ENCODE measurements around the gene ANKS1B. TPM values are rescaled to one million over a fixed set of nuclear protein-coding genes. Genes with fewer than 3 reads are reported as not detected.

Gene ANKS1B
- total and polyA plus RNA-seq, 11 donors, result 0.62 to 5.8 (median 1.8) TPM

GRCh38 chr12:98997899-98998298 lies 986.8 kb downstream of the ANKS1B start:
- H3K9me3 ChIP-seq, result no peaks in the 10 kb centered on the region
- ATAC-seq (peak; percentile 37 to 75 (median 64)), DNase-seq (no peak)
- TF ChIP-seq POLR2A (IDR thresholded peaks at IDR 0.05), result no peak
- no peak for TF ChIP-seq CTCF (IDR thresholded peaks at IDR 0.05)
- H3K4me3 ChIP-seq, result no peak overlapping the region
- H3K27me3 ChIP-seq, result no peaks in the 10 kb centered on the region
- H3K27ac ChIP-seq, result no peak overlapping the region
- WGBS, 4 donors, result 49 to 66% (median 60%) methylated on average over 1 of the region's 1 CpG
- no peaks in the 10 kb centered on the region for H3K4me1 ChIP-seq
- no peaks in the 10 kb centered on the region for H3K36me3 ChIP-seq
- intact Hi-C loops (cut with DNase I), result loop anchor here (2.0 to 10.0 kb wide), 8 partner anchors 263 to 433 kb away; no protein-coding TSS in a partner anchor

- Histone ChIP-seq H3K27ac (no peak overlapping the region), H3K9me3 (peaks cover 0 to 9% (median 0%) of the 10 kb centered on the region in 12 donors), H3K36me3 (no peaks in the 10 kb centered on the region), H3K4me3 (no peak overlapping the region), H3K4me1 (no peaks in the 10 kb centered on the region), H3K27me3 (no peaks in the 10 kb centered on the region)
- intact Hi-C loops (cut with DNase I), result loop anchor here in 6 of 10 donors (10.0 kb wide), 5 partner anchors 256 to 426 kb away; no protein-coding TSS in a partner anchor
- DNase-seq (no peak), ATAC-seq (no peak)
- no peak for TF ChIP-seq POLR2A (IDR thresholded peaks at IDR 0.05)
- TF ChIP-seq CTCF (IDR thresholded peaks at IDR 0.05), result no peak
- WGBS, 4 donors, result 83 to 86% (median 85%) methylated on average over 3 of the region's 3 CpGs
These were observed 994.1 kb downstream of the ANKS1B start for GRCh38 chr12:98990648-98991047.

GRCh38 chr12:98985156-98985555 lies 999.6 kb downstream of the ANKS1B start:
- Histone ChIP-seq H3K4me3 (no peak overlapping the region), H3K27ac (no peak overlapping the region), H3K4me1 (no peaks in the 10 kb centered on the region), H3K27me3 (no peaks in the 10 kb centered on the region), H3K36me3 (no peaks in the 10 kb centered on the region), H3K9me3 (peaks cover 0 to 33% (median 11%) of the 10 kb centered on the region in 12 donors)
- 53 to 68% (median 55%) methylated on average over 2 of the region's 2 CpGs for WGBS, 4 donors
- intact Hi-C loops (cut with DNase I), result no loop called here
- no peak for TF ChIP-seq POLR2A (IDR thresholded peaks at IDR 0.05)
- no peak for TF ChIP-seq CTCF (IDR thresholded peaks at IDR 0.05)
- ATAC-seq, result no peak
- DNase-seq, result no peak

- H3K9me3 ChIP-seq, result peaks cover 0 to 37% (median 11%) of the 10 kb centered on the region in 12 donors
- no peak overlapping the region for H3K27ac ChIP-seq
- no peaks in the 10 kb centered on the region for H3K36me3 ChIP-seq
- TF ChIP-seq POLR2A (IDR thresholded peaks at IDR 0.05) (no peak), CTCF (IDR thresholded peaks at IDR 0.05) (no peak)
- no peak overlapping the region for H3K4me3 ChIP-seq
- ATAC-seq (no peak), DNase-seq (no peak)
- intact Hi-C loops (cut with DNase I), result no loop called here
- no peaks in the 10 kb centered on the region for H3K27me3 ChIP-seq
- WGBS, 4 donors, result 72 to 93% (median 78%) methylated on average over 1 of the region's 1 CpG
- no peaks in the 10 kb centered on the region for H3K4me1 ChIP-seq
These were observed 1001.1 kb downstream of the ANKS1B start for GRCh38 chr12:98983647-98984046.
